Kasumi-1 (cell line): ENCODE measurements around the gene INPP4B.

Experiments
- DNase-seq, 2 experiments: peaks; one replicate each; lab custom pipeline; 2025; lab: John Stamatoyannopoulos, UW

INPP4B gene

GRCh38 chr4:142150483-142150882, 695.6 kb downstream of the INPP4B start:
- no peak for DNase-seq

GRCh38 chr4:142144813-142145212, 701.3 kb downstream of the INPP4B start:
- no peak for DNase-seq

- DNase-seq = no peak
These were observed 703.6 kb downstream of the INPP4B start for GRCh38 chr4:142142366-142143054.

GRCh38 chr4:142141224-142141623, 704.9 kb downstream of the INPP4B start:
- DNase-seq = no peak

GRCh38 chr4:142130666-142131065, 715.4 kb downstream of the INPP4B start:
- no peak for DNase-seq

- no peak for DNase-seq
These were observed 716.2 kb downstream of the INPP4B start for GRCh38 chr4:142129931-142130330.

GRCh38 chr4:142129473-142129872, 716.6 kb downstream of the INPP4B start:
- no peak for DNase-seq

GRCh38 chr4:142128529-142128928, 717.6 kb downstream of the INPP4B start:
- no peak for DNase-seq

- DNase-seq = peak; percentile 68 to 73
These were observed 719.1 kb downstream of the INPP4B start for GRCh38 chr4:142126890-142127497.

GRCh38 chr4:142124874-142125273, 721.2 kb downstream of the INPP4B start:
- DNase-seq = peak; percentile 13 to 16

GRCh38 chr4:142121448-142122350, 724.4 kb downstream of the INPP4B start:
- DNase-seq = no peak

- no peak for DNase-seq
These were observed 725.2 kb downstream of the INPP4B start for GRCh38 chr4:142120921-142121320.

GRCh38 chr4:142112451-142112850, 733.6 kb downstream of the INPP4B start:
- no peak for DNase-seq

GRCh38 chr4:142110136-142110535, 736.0 kb downstream of the INPP4B start:
- no peak for DNase-seq

GRCh38 chr4:142104041-142104440, 742.1 kb downstream of the INPP4B start:
- peak in 1 of 2 experiments; percentile 3 for DNase-seq

GRCh38 chr4:142101401-142101800, 744.7 kb downstream of the INPP4B start:
- no peak for DNase-seq

- no peak for DNase-seq
These were observed 745.2 kb downstream of the INPP4B start for GRCh38 chr4:142100941-142101340.

- DNase-seq = no peak
These were observed 747.1 kb downstream of the INPP4B start for GRCh38 chr4:142098900-142099545.

- DNase-seq = no peak
These were observed 747.7 kb downstream of the INPP4B start for GRCh38 chr4:142098380-142098779.

- DNase-seq = no peak
These were observed 749.1 kb downstream of the INPP4B start for GRCh38 chr4:142097015-142097414.

- DNase-seq = no peak
These were observed 750.1 kb downstream of the INPP4B start for GRCh38 chr4:142095886-142096605.

GRCh38 chr4:142092941-142093340, 753.2 kb downstream of the INPP4B start:
- no peak for DNase-seq
